GM12891 (cell line): Measurements from ENCODE around the gene C20orf173.

ENCODE experiments used
- POLR2A ChIP-seq: IDR thresholded peaks from 2 replicates; pipeline ENCODE4 v1.6.1; 2011; ENCODE audit warnings: low read depth, low read length, control low read depth
- POLR2AphosphoS5 ChIP-seq: IDR thresholded peaks from 2 replicates; pipeline ENCODE4 v1.6.1; 2011; ENCODE audit warnings: low read depth, low read length, control low read depth
- POU2F2 ChIP-seq: IDR thresholded peaks from 2 replicates; pipeline ENCODE4 v1.6.1; 2011; ENCODE audit warnings: low read depth, mild to moderate bottlenecking, control low read depth, low read length, moderate library complexity
- SPI1 ChIP-seq: IDR thresholded peaks from 2 replicates; pipeline ENCODE4 v1.6.1; 2011; ENCODE audit warnings: low read depth, low read length, control low read depth
- TAF1 ChIP-seq: IDR thresholded peaks from 2 replicates; pipeline ENCODE4 v1.6.1; 2011; ENCODE audit warnings: low read depth, low read length, control low read depth

DNA sequence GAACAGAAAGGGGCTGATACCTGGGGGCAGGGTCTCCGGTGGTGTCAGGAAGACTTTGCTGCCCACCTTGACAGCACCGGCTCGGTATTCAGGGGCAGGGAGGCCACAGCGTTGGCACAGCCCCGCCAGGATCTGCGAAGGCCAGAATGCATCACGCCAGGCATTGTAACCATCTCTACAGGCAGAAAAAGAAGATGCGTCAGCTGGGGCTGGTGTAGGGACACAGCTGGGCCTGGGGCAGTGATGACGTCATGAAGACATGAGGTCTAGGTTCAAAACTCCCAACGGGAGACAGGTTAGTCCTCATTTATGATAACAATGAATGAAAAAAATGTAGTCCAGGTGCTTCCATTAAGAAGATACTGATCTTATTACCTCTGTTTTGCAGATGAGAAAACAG, 34.4 kb upstream of the C20orf173 start:
- TF ChIP-seq POLR2AphosphoS5 (no peak), POLR2A (no peak), TAF1 (no peak), POU2F2 (no peak), SPI1 (no peak)
